GM12865 (cell line): Measurements from ENCODE around the gene LHX4.

Source experiments
- DNase-seq: peaks from one replicate; pipeline ENCODE4 v3.0.0; 2010; ENCODE audit warnings: low read depth
- H3K4me3 ChIP-seq: 2 replicates; pipeline ENCODE4 v1.5.1; 2011; ENCODE audit warnings: mild to moderate bottlenecking, low read depth, low read length, control low read depth
- TF ChIP-seq, protein P1 (sequence below): IDR thresholded peaks from 2 replicates; pipeline ENCODE4 v1.5.1; 2011; ENCODE audit warnings: low read length, control low read depth, low read depth, inconsistent platforms; ENCODE audit not compliant: insufficient read depth; ENCODE audit errors: missing control alignments

LHX4 gene

DNA sequence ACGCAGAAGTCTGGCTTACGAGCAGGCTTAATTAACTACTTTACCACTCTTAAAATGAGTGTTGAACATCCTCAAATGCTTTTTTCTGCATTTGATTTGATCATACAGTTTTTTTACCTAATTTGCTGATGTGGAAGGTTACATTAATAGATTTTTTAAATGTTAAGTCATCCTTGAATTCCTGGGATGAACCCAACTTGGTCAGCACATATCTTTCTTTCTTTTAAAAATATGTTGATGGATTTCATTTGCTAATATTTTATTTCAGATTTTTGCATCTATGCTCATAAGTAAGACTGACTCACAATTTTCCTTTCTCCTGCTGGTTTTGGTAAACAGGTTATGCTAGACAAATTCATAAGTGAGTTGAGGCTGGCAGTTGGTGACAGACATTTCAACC lies 82.9 kb downstream of the LHX4 start:
- TF ChIP-seq, protein P1, sequence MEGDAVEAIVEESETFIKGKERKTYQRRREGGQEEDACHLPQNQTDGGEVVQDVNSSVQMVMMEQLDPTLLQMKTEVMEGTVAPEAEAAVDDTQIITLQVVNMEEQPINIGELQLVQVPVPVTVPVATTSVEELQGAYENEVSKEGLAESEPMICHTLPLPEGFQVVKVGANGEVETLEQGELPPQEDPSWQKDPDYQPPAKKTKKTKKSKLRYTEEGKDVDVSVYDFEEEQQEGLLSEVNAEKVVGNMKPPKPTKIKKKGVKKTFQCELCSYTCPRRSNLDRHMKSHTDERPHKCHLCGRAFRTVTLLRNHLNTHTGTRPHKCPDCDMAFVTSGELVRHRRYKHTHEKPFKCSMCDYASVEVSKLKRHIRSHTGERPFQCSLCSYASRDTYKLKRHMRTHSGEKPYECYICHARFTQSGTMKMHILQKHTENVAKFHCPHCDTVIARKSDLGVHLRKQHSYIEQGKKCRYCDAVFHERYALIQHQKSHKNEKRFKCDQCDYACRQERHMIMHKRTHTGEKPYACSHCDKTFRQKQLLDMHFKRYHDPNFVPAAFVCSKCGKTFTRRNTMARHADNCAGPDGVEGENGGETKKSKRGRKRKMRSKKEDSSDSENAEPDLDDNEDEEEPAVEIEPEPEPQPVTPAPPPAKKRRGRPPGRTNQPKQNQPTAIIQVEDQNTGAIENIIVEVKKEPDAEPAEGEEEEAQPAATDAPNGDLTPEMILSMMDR, result no peak
- DNase-seq, result no peak
- no peak overlapping the region for H3K4me3 ChIP-seq

DNA sequence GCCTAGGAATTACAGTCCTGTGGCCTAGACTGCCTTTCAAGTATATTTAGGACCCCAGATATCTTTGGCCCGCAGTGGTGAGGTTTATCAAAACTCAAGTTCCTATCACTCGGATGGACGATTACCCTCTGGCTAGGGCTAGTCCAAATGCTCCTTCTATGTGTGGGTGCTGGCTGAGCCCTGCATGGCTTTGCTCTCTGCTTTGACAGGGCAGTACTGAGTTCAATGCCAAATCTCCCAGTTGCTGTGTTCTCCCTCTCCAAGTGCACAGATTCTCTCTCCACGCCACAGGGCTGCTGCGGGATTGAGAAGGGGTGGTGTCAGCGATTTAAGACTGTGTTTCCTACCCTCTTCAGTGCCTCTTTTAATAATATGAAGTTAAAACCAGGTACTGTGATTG lies 97.0 kb downstream of the LHX4 start:
- no peak for DNase-seq
- no peak overlapping the region for H3K4me3 ChIP-seq
- TF ChIP-seq, protein P1, result no peak
